Activated CD4-positive, CD25-positive, alpha-beta regulatory T cell (primary cell): Measurements from ENCODE around the gene PARD3B.

ENCODE experiments used
- DNase-seq, 4 experiments: peaks; one replicate each; lab custom pipeline; 2025; lab: John Stamatoyannopoulos, UW

The PARD3B gene

GRCh38 chr2:204950695-204951346 is 405.5 kb downstream of the PARD3B start:
- no peak for DNase-seq

- DNase-seq: no peak
These were observed 413.1 kb downstream of the PARD3B start for GRCh38 chr2:204958371-204958770.

GRCh38 chr2:204964414-204964813 is 419.1 kb downstream of the PARD3B start:
- DNase-seq: no peak

- no peak for DNase-seq
These were observed 421.0 kb downstream of the PARD3B start for GRCh38 chr2:204966245-204966644.

GRCh38 chr2:204967199-204967960 is 422.1 kb downstream of the PARD3B start:
- peak in 2 of 4 experiments; percentile 36 to 47 for DNase-seq

GRCh38 chr2:204971206-204971907 is 426.1 kb downstream of the PARD3B start:
- DNase-seq: no peak

- DNase-seq: no peak
These were observed 426.9 kb downstream of the PARD3B start for GRCh38 chr2:204972161-204972560.

GRCh38 chr2:204972606-204973336 is 427.5 kb downstream of the PARD3B start:
- DNase-seq: no peak

- DNase-seq: no peak
These were observed 428.3 kb downstream of the PARD3B start for GRCh38 chr2:204973616-204974015.

- DNase-seq: no peak
These were observed 429.2 kb downstream of the PARD3B start for GRCh38 chr2:204974487-204974886.

GRCh38 chr2:204977914-204978313 is 432.6 kb downstream of the PARD3B start:
- no peak for DNase-seq

GRCh38 chr2:204982303-204982702 is 437.0 kb downstream of the PARD3B start:
- no peak for DNase-seq

- no peak for DNase-seq
These were observed 439.2 kb downstream of the PARD3B start for GRCh38 chr2:204984518-204984917.

- no peak for DNase-seq
These were observed 441.4 kb downstream of the PARD3B start for GRCh38 chr2:204986641-204987040.

GRCh38 chr2:204988836-204989235 is 443.6 kb downstream of the PARD3B start:
- no peak for DNase-seq

GRCh38 chr2:204989877-204990276 is 444.6 kb downstream of the PARD3B start:
- DNase-seq: no peak

- DNase-seq: no peak
These were observed 456.2 kb downstream of the PARD3B start for GRCh38 chr2:205001300-205001966.

GRCh38 chr2:205002390-205002789 is 457.1 kb downstream of the PARD3B start:
- DNase-seq: no peak

GRCh38 chr2:205003288-205003687 is 458.0 kb downstream of the PARD3B start:
- no peak for DNase-seq

- no peak for DNase-seq
These were observed 464.9 kb downstream of the PARD3B start for GRCh38 chr2:205010196-205010595.

- DNase-seq: no peak
These were observed 465.8 kb downstream of the PARD3B start for GRCh38 chr2:205011031-205011430.

GRCh38 chr2:205012961-205013360 is 467.7 kb downstream of the PARD3B start:
- DNase-seq: no peak
